Transverse colon (tissue), 4 donors: ENCODE results near the gene ALK. TPM values are rescaled to one million over a fixed set of nuclear protein-coding genes. Genes with fewer than 3 reads are reported as not detected.

ENCODE experiments used
- DNase-seq: peaks from one replicate; pipeline ENCODE4 v3.0.0-alpha.2; 2019
- H3K27ac ChIP-seq, 4 donors: fragments of 200-600 bp; sonication (generic); 2 replicates each; pipeline ENCODE4 v1.5.1; 2016 to 2018; ENCODE audit warnings: inconsistent platforms in 4 of 4
- H3K27me3 ChIP-seq: fragments of 200-600 bp; sonication (generic); 2 replicates; pipeline ENCODE4 v1.5.1; 2017; ENCODE audit warnings: inconsistent platforms
- H3K36me3 ChIP-seq, 4 donors: fragments of 200-600 bp; sonication (generic); 2 replicates each; pipeline ENCODE4 v1.5.1; 2017 to 2019; ENCODE audit warnings: inconsistent platforms in 4 of 4
- H3K4me1 ChIP-seq, 4 donors: fragments of 200-600 bp; sonication (generic); 2 replicates each; pipeline ENCODE4 v1.5.1; 2017 to 2020; ENCODE audit warnings: inconsistent platforms in 4 of 4
- H3K4me3 ChIP-seq, 4 donors: fragments of 200-600 bp; sonication (generic); 1 replicate in 1 of 4; 2 replicates in 3 of 4; pipeline versions ENCODE4 v1.5.1 to v1.6.1; 2017 to 2019; ENCODE audit warnings: inconsistent platforms in 4 of 4
- H3K9me3 ChIP-seq, 2 donors: fragments of 200-600 bp; sonication (generic); 2 replicates each; pipeline ENCODE4 v1.5.1; 2017 to 2019; ENCODE audit warnings: inconsistent platforms in 2 of 2
- EP300 ChIP-seq: sonication (generic); formaldehyde crosslinking; IDR thresholded peaks from one replicate; pipeline ENCODE4 v1.6.1; 2017; ENCODE audit warnings: antibody characterized with exemption, low read depth
- POLR2A ChIP-seq: fragments of 450-650 bp; IDR thresholded peaks from one replicate; pipeline ENCODE4 v1.6.1; 2016; ENCODE audit warnings: antibody characterized with exemption, mild to moderate bottlenecking, moderate library complexity
- POLR2AphosphoS5 ChIP-seq, 3 donors: sonication (generic); formaldehyde crosslinking; IDR thresholded peaks; one replicate each; pipeline ENCODE4 v1.6.1; 2016; ENCODE audit warnings: antibody characterized with exemption in 3 of 3
- WGBS, 2 donors: methylation state at CpG; one replicate each; pipeline ENCODE4 v1.1.5; 2018; ENCODE audit warnings: low coverage in 1 of 2; 5-methylcytosine and 5-hydroxymethylcytosine counted together
- in situ Hi-C, 4 donors: fragments of 200-750 bp; cut with MboI; loops; one replicate each; pipeline versions ENCODE4 v1.15.0 to v1.15.1; 2017; ENCODE audit warnings: low sequenced_read_pairs in 3 of 4, low pct_ligation_motif_present in 1 of 4, low pct_unique_long_range_greater_than_20kb in 1 of 4
- intact Hi-C: fragments of 100-400 bp; cut with DNase I; formaldehyde crosslinking; loops from one replicate; pipeline ENCODE4 v1.15.1; 2023; ENCODE audit warnings: low total_unique reads
- total RNA-seq, 4 donors: library from RNA; depleted of rRNA; stranded (reverse); fragments of >200 nt; gene quantifications; one replicate each; pipeline ENCODE4 v1.1.0, GENCODE V29; 2016
- TF ChIP-seq, protein P1 (sequence below), 5 experiments: fragments of 200-600 bp in 3 of 5; fragments of 450-650 bp in 2 of 5; sonication (generic) in 3 of 5; IDR thresholded peaks; 1 replicate in 2 of 5; 2 replicates in 3 of 5; pipeline ENCODE4 v1.5.1; 2016 to 2017; ENCODE audit warnings: antibody characterized with exemption in 5 of 5, inconsistent platforms in 3 of 5, mild to moderate bottlenecking in 2 of 5, moderate library complexity in 1 of 5

The ALK gene
- total RNA-seq, 4 donors from 2014 or later: 0.32 to 0.82 TPM; not detected in 2

DNA sequence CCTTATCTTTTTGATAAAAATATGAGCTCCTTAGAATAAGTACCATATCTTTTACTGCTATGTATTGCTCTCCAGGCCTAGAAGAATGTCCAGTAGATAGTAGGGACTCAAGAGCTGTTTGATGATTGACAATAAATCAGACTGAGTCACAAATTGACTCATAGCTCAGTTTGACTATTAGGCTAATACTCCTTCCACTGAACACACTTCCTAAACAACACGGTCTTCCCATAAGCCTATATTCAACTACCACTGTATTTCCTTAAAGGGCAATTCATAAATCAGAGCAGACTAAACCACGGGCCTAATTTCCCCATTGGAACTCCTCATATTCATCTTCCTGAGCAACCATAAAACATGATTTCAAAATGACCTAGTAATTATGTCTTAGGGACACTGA, 258.5 kb downstream of the ALK start:
- TF ChIP-seq, protein P1, sequence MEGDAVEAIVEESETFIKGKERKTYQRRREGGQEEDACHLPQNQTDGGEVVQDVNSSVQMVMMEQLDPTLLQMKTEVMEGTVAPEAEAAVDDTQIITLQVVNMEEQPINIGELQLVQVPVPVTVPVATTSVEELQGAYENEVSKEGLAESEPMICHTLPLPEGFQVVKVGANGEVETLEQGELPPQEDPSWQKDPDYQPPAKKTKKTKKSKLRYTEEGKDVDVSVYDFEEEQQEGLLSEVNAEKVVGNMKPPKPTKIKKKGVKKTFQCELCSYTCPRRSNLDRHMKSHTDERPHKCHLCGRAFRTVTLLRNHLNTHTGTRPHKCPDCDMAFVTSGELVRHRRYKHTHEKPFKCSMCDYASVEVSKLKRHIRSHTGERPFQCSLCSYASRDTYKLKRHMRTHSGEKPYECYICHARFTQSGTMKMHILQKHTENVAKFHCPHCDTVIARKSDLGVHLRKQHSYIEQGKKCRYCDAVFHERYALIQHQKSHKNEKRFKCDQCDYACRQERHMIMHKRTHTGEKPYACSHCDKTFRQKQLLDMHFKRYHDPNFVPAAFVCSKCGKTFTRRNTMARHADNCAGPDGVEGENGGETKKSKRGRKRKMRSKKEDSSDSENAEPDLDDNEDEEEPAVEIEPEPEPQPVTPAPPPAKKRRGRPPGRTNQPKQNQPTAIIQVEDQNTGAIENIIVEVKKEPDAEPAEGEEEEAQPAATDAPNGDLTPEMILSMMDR (IDR thresholded peaks at IDR 0.05): no peak
- TF ChIP-seq EP300: no peak
- TF ChIP-seq POLR2AphosphoS5 (IDR thresholded peaks at IDR 0.05): no peak
- TF ChIP-seq POLR2A: no peak
- in situ Hi-C loops (no loop called here), intact Hi-C loops (no loop called here)
- Histone ChIP-seq H3K9me3 (no peaks in the 10 kb centered on the region), H3K36me3 (no peaks in the 10 kb centered on the region), H3K27me3 (no peaks in the 10 kb centered on the region), H3K4me1 (no peaks in the 10 kb centered on the region), H3K4me3 (no peak overlapping the region), H3K27ac (no peak overlapping the region)
- no peak for DNase-seq
- 69 to 71% methylated on average over 2 of the region's 2 CpGs for WGBS, 2 donors

DNA sequence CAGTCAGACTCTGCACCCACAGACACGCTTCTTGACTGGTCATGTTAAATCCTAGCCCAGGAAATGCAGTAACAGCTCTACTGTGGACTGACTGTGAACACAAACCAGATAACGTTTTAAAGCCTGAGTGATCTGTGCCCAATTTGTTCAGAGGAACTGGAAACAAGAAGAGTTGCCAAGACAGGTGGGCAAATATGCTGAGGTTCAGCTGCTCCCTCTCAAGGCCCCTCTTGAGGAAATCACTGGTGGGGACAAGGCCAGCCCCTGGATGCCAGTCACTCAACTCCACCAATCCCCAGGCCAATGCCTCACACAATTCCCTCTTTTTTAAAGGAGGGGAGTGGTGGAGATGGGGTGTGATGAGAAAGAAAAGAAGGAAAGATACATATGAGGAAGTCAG, 261.2 kb downstream of the ALK start:
- Histone ChIP-seq H3K4me3 (no peak overlapping the region), H3K4me1 (no peaks in the 10 kb centered on the region), H3K27ac (no peak overlapping the region), H3K9me3 (no peaks in the 10 kb centered on the region), H3K27me3 (no peaks in the 10 kb centered on the region), H3K36me3 (no peaks in the 10 kb centered on the region)
- 71% methylated on average over 2 of the region's 2 CpGs; no CpG with 5 or more reads in 1 of the 2 donors for WGBS, 2 donors
- TF ChIP-seq, protein P1 (IDR thresholded peaks at IDR 0.05): no peak
- no peak for TF ChIP-seq EP300
- no peak for TF ChIP-seq POLR2AphosphoS5 (IDR thresholded peaks at IDR 0.05)
- no peak for TF ChIP-seq POLR2A
- intact Hi-C loops (no loop called here), in situ Hi-C loops (no loop called here)
- no peak for DNase-seq

DNA sequence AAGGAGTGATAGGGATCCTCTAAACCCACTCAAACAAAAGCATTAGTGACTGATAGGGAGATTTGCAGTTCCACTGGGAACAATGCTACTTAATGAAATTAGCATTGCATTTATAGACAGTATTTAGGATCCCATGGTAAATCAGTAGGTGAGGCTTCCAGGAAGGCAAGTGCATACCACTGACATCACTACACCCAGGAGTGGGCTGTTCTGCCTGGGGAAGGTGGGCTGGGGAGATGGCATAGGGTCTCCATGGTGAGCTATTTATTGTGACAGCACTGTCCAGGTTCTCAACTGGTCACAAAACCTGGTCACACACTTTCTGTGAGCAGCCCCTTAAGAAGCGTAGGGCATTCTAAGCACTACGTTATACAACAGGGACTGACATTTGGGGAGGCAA, 262.2 kb downstream of the ALK start:
- no peak overlapping the region for H3K4me3 ChIP-seq
- no peaks in the 10 kb centered on the region for H3K4me1 ChIP-seq
- TF ChIP-seq EP300 (no peak), POLR2AphosphoS5 (IDR thresholded peaks at IDR 0.05) (no peak), POLR2A (no peak)
- TF ChIP-seq, protein P1 (IDR thresholded peaks at IDR 0.05): no peak
- no peaks in the 10 kb centered on the region for H3K36me3 ChIP-seq
- no peaks in the 10 kb centered on the region for H3K9me3 ChIP-seq
- no peak overlapping the region for H3K27ac ChIP-seq
- H3K27me3 ChIP-seq: no peaks in the 10 kb centered on the region
- no peak for DNase-seq
- in situ Hi-C loops (no loop called here), intact Hi-C loops (no loop called here)
- WGBS, 2 donors: 88% methylated on average over 2 of the region's 2 CpGs; no CpG with 5 or more reads in 1 of the 2 donors

DNA sequence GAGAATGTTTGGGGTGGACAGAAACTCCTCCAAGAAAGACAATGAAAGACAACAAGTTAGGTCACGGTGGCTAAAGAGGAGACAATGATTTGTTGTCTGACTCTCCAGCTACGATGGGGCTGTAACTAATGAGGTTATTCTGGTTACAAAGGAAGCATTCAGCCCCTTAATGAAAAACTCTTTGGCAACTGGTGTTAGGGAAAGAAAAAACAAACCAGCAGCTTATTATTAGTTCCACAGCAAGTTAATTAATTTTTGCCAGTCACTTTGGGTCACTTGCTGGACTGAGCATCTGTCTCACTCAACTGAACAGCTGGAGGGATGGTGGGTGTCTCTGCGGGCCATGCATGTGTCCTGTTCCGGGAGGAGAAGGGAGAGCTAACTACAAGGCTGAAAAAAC, 263.7 kb downstream of the ALK start:
- Histone ChIP-seq H3K4me1 (no peaks in the 10 kb centered on the region), H3K4me3 (no peak overlapping the region), H3K27ac (no peak overlapping the region), H3K27me3 (no peaks in the 10 kb centered on the region), H3K9me3 (no peaks in the 10 kb centered on the region), H3K36me3 (no peaks in the 10 kb centered on the region)
- in situ Hi-C loops (no loop called here), intact Hi-C loops (no loop called here)
- 55 to 58% methylated on average over 2 to 4 of the region's 4 CpGs for WGBS, 2 donors
- TF ChIP-seq, protein P1 (IDR thresholded peaks at IDR 0.05): no peak
- no peak for TF ChIP-seq POLR2AphosphoS5 (IDR thresholded peaks at IDR 0.05)
- no peak for TF ChIP-seq POLR2A
- TF ChIP-seq EP300: no peak
- DNase-seq: no peak
